K562 (cell line): ENCODE measurements around the gene MDK. TPM values are rescaled to one million over a fixed set of nuclear protein-coding genes. Genes with fewer than 3 reads are reported as not detected.

ENCODE experiments used
- AFF4 ChIP-seq: sonication (generic); formaldehyde crosslinking; IDR thresholded peaks from 2 replicates; pipeline ENCODE4 v1.8.0; 2023; ENCODE audit warnings: mild to moderate bottlenecking, missing genetic modification reagents
- ELF1 ChIP-seq: fragments of 200-800 bp; sonication (Bioruptor generic); IDR thresholded peaks from 2 replicates; pipeline ENCODE4 v1.6.1; 2016; ENCODE audit warnings: missing genetic modification characterization, missing compliant biosample characterization
- ETS2 ChIP-seq: IDR thresholded peaks from 2 replicates; pipeline ENCODE4 v1.6.1; 2016; ENCODE audit warnings: borderline replicate concordance, missing genetic modification characterization, mild to moderate bottlenecking, moderate library complexity, missing compliant biosample characterization; ENCODE audit not compliant: poor library complexity, severe bottlenecking
- JUND ChIP-seq, 2 experiments: IDR thresholded peaks; 2 replicates in 1 of 2; 3 replicates in 1 of 2; pipeline ENCODE4 v1.6.1; 2011; ENCODE audit warnings: borderline replicate concordance in 2 of 2, low read depth in 2 of 2, low read length in 2 of 2, improper control_type of control experiment in 1 of 2, missing biosample characterization in 1 of 2, missing genetic modification characterization in 1 of 2, missing genetic modification reagents in 1 of 2
- MAZ ChIP-seq, 2 experiments: fragments of 450-650 bp in 1 of 2; sonication (generic) in 1 of 2; formaldehyde crosslinking; IDR thresholded peaks in 1 of 2; conservative IDR thresholded peaks in 1 of 2; 2 replicates each; pipeline versions ENCODE4 v1.4.0 to v1.5.0; 2020; ENCODE audit warnings: mild to moderate bottlenecking in 1 of 2, missing genetic modification reagents in 1 of 2
- OTX1 ChIP-seq: fragments of 450-650 bp; formaldehyde crosslinking; IDR thresholded peaks from 2 replicates; pipeline ENCODE4 v1.4.0; 2022; ENCODE audit warnings: mild to moderate bottlenecking
- PHF8 ChIP-seq: fragments of 200-600 bp; sonication (generic); IDR thresholded peaks from 2 replicates; pipeline ENCODE4 v1.6.1; 2012; ENCODE audit warnings: mixed run types, mild to moderate bottlenecking, inconsistent platforms, low read length, moderate library complexity, borderline replicate concordance
- PTBP1 ChIP-seq: fragments of 200-400 bp; formaldehyde crosslinking; IDR thresholded peaks from 2 replicates; pipeline ENCODE4 v1.6.1; 2017; ENCODE audit warnings: low read depth, low read length
- RAD21 ChIP-seq, 2 experiments: fragments of 250-450 bp in 1 of 2; fragments of 450-650 bp in 1 of 2; sonication (Bioruptor Pico) in 1 of 2; formaldehyde crosslinking in 1 of 2; IDR thresholded peaks in 1 of 2; conservative IDR thresholded peaks in 1 of 2; 2 replicates each; pipeline versions ENCODE4 v1.4.0 to v1.8.0; 2020 to 2022; ENCODE audit warnings: mild to moderate bottlenecking in 2 of 2, moderate library complexity in 1 of 2
- RAD51 ChIP-seq: fragments of 450-650 bp; IDR thresholded peaks from 2 replicates; pipeline ENCODE4 v1.7.1; 2016; ENCODE audit warnings: low read depth, mild to moderate bottlenecking, borderline replicate concordance
- SIN3A ChIP-seq, 2 experiments: fragments of 150-350 bp in 1 of 2; IDR thresholded peaks; 2 replicates each; pipeline ENCODE4 v1.6.1; 2011 to 2016; ENCODE audit warnings: borderline replicate concordance in 2 of 2, low read depth in 2 of 2, low read length in 2 of 2, mild to moderate bottlenecking in 2 of 2, moderate library complexity in 2 of 2; ENCODE audit not compliant: control insufficient read depth in 1 of 2
- STAT6 ChIP-seq: sonication (generic); formaldehyde crosslinking; IDR thresholded peaks from 2 replicates; pipeline ENCODE4 v1.8.1; 2023; ENCODE audit warnings: mild to moderate bottlenecking, missing genetic modification reagents
- TRIM28 ChIP-seq: fragments of 450-650 bp; IDR thresholded peaks from 2 replicates; pipeline ENCODE4 v1.6.1; 2017
- XRCC5 ChIP-seq: fragments of 200-400 bp; formaldehyde crosslinking; IDR thresholded peaks from 2 replicates; pipeline ENCODE4 v1.6.1; 2017; ENCODE audit warnings: low read depth, mild to moderate bottlenecking, low read length
- YY1 ChIP-seq, 3 experiments: IDR thresholded peaks; 2 replicates each; pipeline ENCODE4 v1.6.1; 2011; ENCODE audit warnings: low read length in 2 of 3, mild to moderate bottlenecking in 2 of 3, moderate library complexity in 2 of 3, borderline replicate concordance in 1 of 3, control low read depth in 1 of 3, low read depth in 1 of 3; ENCODE audit not compliant: insufficient read depth in 3 of 3, insufficient replicate concordance in 2 of 3, control insufficient read depth in 1 of 3, insufficient read length in 1 of 3; ENCODE audit errors: extremely low read depth in 1 of 3
- ZBTB9 ChIP-seq: fragments of 450-650 bp; formaldehyde crosslinking; IDR thresholded peaks from 2 replicates; pipeline ENCODE4 v1.4.0; 2020; ENCODE audit warnings: mild to moderate bottlenecking, moderate library complexity
- polyA plus RNA-seq, 8 experiments: library from polyadenylated mRNA; depleted of rRNA in 4 of 8; stranded (reverse) in 5 of 8; unstranded in 3 of 8; fragments of >200 nt; fragmentation: Nextera tagmentation in 2 of 8; fragmentation: Illumina TruSeq in 1 of 8; extraction: Ambion mirVana in 2 of 8; extraction: Trizol in 1 of 8; gene quantifications; 2 replicates each; pipeline versions ENCODE4 v1.2.1 to v1.2.3, GENCODE V29; 2011 to 2014; ENCODE audit warnings: inconsistent platforms in 1 of 8, missing spikeins in 1 of 8
- total RNA-seq, 7 experiments: library from RNA; depleted of rRNA in 6 of 7; stranded (reverse); fragments of >200 nt in 6 of 7; fragmentation: Illumina TruSeq in 2 of 7; extraction: Trizol in 2 of 7; gene quantifications; 2 replicates each; pipeline versions ENCODE4 v1.2.1 to v1.2.3, GENCODE V29; 2011 to 2021; ENCODE audit warnings: low replicate concordance in 1 of 7

MDK gene
- total and polyA plus RNA-seq, 9 of the 15 experiments (the other 6 are each of a cell fraction or from before 2014, with no cell fraction given), result 20.7 to 700 (median 350) TPM

GRCh38 chr11:46382646-46383403 is 1.4 kb downstream of the MDK start (continued):
- TF ChIP-seq YY1 (IDR thresholded peaks at IDR 0.05; ENCODE audit: borderline replicate concordance in 1 of 3, control insufficient read depth in 1 of 3, extremely low read depth in 1 of 3, insufficient read depth in 3 of 3, insufficient read length in 1 of 3, insufficient replicate concordance in 2 of 3, low read depth in 1 of 3, low read length in 2 of 3) (peak in 2 of 3 experiments; percentile 40 to 89), TRIM28 (no peak), AFF4 (CRISPR knock-in tag) (no peak), OTX1 (no peak), SIN3A (IDR thresholded peaks at IDR 0.05; ENCODE audit: borderline replicate concordance in 2 of 2, control insufficient read depth in 1 of 2, low read depth in 2 of 2, low read length in 2 of 2) (0 out of 4 replicates have a peak, but pooled peaks of 1 of the 2 experiments have one; percentile 35), RAD21 (CRISPR knock-in tag; conservative IDR thresholded peaks at IDR 0.05 in 1 of 2, IDR thresholded peaks at IDR 0.05 in 1 of 2) (peak in 1 of 2 experiments; percentile 47; a peak in 3 of 4 replicates), ETS2 (tag) (no peak), MAZ (CRISPR knock-in tag; conservative IDR thresholded peaks at IDR 0.05 in 1 of 2, IDR thresholded peaks at IDR 0.05 in 1 of 2) (0 out of 4 replicates have a peak, but pooled peaks of 1 of the 2 experiments have one; percentile 37), JUND (IDR thresholded peaks at IDR 0.05; ENCODE audit: borderline replicate concordance, low read depth, low read length) (0 out of 2 replicates have a peak, but pooled peaks have one; percentile 35), JUND (tag; IDR thresholded peaks at IDR 0.05; ENCODE audit: borderline replicate concordance, low read depth, low read length) (no peak; the same call in 2 of the 3 replicates), XRCC5 (0 out of 2 replicates have a peak, but pooled peaks have one; percentile 21), PHF8 (no peak), PTBP1 (no peak), STAT6 (no peak), ELF1 (tag) (peak; percentile 50; the same call in 1 of the 2 replicates), ZBTB9 (CRISPR knock-in tag) (no peak), RAD51 (0 out of 2 replicates have a peak, but pooled peaks have one; percentile 11)
